Globus pallidus (tissue), 1 donor: ENCODE results near the gene FUCA1.

Source experiments
- DNase-seq: peaks from one replicate; pipeline ENCODE4 v3.0.0-alpha.2; 2015; ENCODE audit warnings: low spot score

Gene FUCA1

GRCh38 chr1:23801338-23801748 lies 66.7 kb downstream of the FUCA1 start:
- DNase-seq = no peak

GRCh38 chr1:23800400-23801337 lies 67.4 kb downstream of the FUCA1 start, which contains the start of gene GALE:
GALE (minus strand) TSS chr1:23800754; CDS start chr1:23799007, 1,747 bp downstream.
- DNase-seq = peak; percentile 95

GRCh38 chr1:23799570-23800399 lies 68.3 kb downstream of the FUCA1 start:
- DNase-seq = no peak

GRCh38 chr1:23799255-23799569 lies 68.9 kb downstream of the FUCA1 start:
- DNase-seq = no peak

- no peak for DNase-seq
Observed at GRCh38 chr1:23798662-23799142, 69.4 kb downstream of the FUCA1 start.

GRCh38 chr1:23797478-23798448 lies 70.3 kb downstream of the FUCA1 start:
- no peak for DNase-seq

- no peak for DNase-seq
Observed at GRCh38 chr1:23796466-23797271, 71.4 kb downstream of the FUCA1 start.

GRCh38 chr1:23795676-23796465 lies 72.2 kb downstream of the FUCA1 start:
- no peak for DNase-seq
